NB4 (cell line): Measurements from ENCODE around the gene LGALS9.

ENCODE experiments used
- DNase-seq: peaks from one replicate; pipeline ENCODE4 v3.0.0; 2010; ENCODE audit warnings: low read depth
- H3K4me3 ChIP-seq: one replicate; pipeline ENCODE4 v1.5.1; 2011; ENCODE audit warnings: mild to moderate bottlenecking, low read depth, low read length, moderate library complexity
- CTCF ChIP-seq: IDR thresholded peaks from one replicate; pipeline ENCODE4 v1.5.1; 2012; ENCODE audit warnings: low read depth, low read length
- MAX ChIP-seq: IDR thresholded peaks from 2 replicates; pipeline ENCODE4 v1.6.1; 2011; ENCODE audit warnings: low read depth, low read length
- MYC ChIP-seq: IDR thresholded peaks from 2 replicates; pipeline ENCODE4 v1.6.1; 2011; ENCODE audit warnings: low read depth, low read length
- POLR2A ChIP-seq: IDR thresholded peaks from 2 replicates; pipeline ENCODE4 v1.6.1; 2011; ENCODE audit warnings: mild to moderate bottlenecking; ENCODE audit not compliant: insufficient read length; ENCODE audit errors: extremely low read depth

Gene LGALS9

GRCh38 chr17:27605409-27605808 lies 25.6 kb upstream of the LGALS9 start:
- no peak overlapping the region for H3K4me3 ChIP-seq
- no peak for DNase-seq
- TF ChIP-seq MYC (no peak), POLR2A (no peak), MAX (no peak), CTCF (no peak)

GRCh38 chr17:27607521-27608091 lies 23.4 kb upstream of the LGALS9 start:
- no peak for DNase-seq
- TF ChIP-seq CTCF (no peak), POLR2A (no peak), MYC (no peak), MAX (no peak)
- H3K4me3 ChIP-seq = no peak overlapping the region

GRCh38 chr17:27608328-27609230 lies 22.4 kb upstream of the LGALS9 start:
- no peak overlapping the region for H3K4me3 ChIP-seq
- no peak for DNase-seq
- TF ChIP-seq MAX = no peak
- TF ChIP-seq MYC = no peak
- no peak for TF ChIP-seq POLR2A
- TF ChIP-seq CTCF = no peak

- TF ChIP-seq CTCF (peak; percentile 81), MYC (no peak)
- no peak overlapping the region for H3K4me3 ChIP-seq
- peak; percentile 60 for DNase-seq
Measured at GRCh38 chr17:27609611-27610303, 21.2 kb upstream of the LGALS9 start.

GRCh38 chr17:27610304-27610677 lies 20.7 kb upstream of the LGALS9 start:
- no peak overlapping the region for H3K4me3 ChIP-seq
- DNase-seq = no peak
- TF ChIP-seq MAX (no peak), CTCF (no peak), MYC (no peak), POLR2A (no peak)
